MCF 10A (cell line): ENCODE measurements around the gene CADPS. TPM values are rescaled to one million over a fixed set of nuclear protein-coding genes. Genes with fewer than 3 reads are reported as not detected.

Experiments
- BruUV-seq: library from RNA; stranded (reverse); fragments of 400-500 nt; replicated peaks from 2 replicates; lab custom pipeline; 2021; lab: Mats Ljungman, UMichigan
- CTCF ChIA-PET: fragments of 300-600 bp; sonication (Branson Sonifier 250); formaldehyde crosslinking; extraction: SDS; loops from one replicate; lab custom pipeline; 2021; ENCODE audit warnings: antibody characterized with exemption, inconsistent platforms; lab: Yijun Ruan, JAX
- POLR2A ChIA-PET: fragments of 300-600, 350-650 bp; sonication (Branson Sonifier 250); formaldehyde crosslinking; extraction: SDS; loops from one replicate; lab custom pipeline; 2020; ENCODE audit warnings: antibody characterized with exemption, inconsistent platforms; lab: Yijun Ruan, JAX
- DNase-seq: peaks from one replicate; pipeline ENCODE4 v3.0.0-alpha.2; 2018; ENCODE audit not compliant: unreplicated experiment
- H3K27ac Mint-ChIP-seq: one replicate; pipeline ENCODE4 v1.8.0; 2022; ENCODE audit warnings: mild to moderate bottlenecking, low read depth, mixed read lengths; ENCODE audit not compliant: unreplicated experiment
- H3K27me3 Mint-ChIP-seq: one replicate; pipeline ENCODE4 v1.8.0; 2022; ENCODE audit warnings: mixed read lengths; ENCODE audit not compliant: insufficient read depth, unreplicated experiment
- H3K36me3 Mint-ChIP-seq: one replicate; pipeline ENCODE4 v1.8.0; 2022; ENCODE audit warnings: mild to moderate bottlenecking, moderate library complexity, mixed read lengths; ENCODE audit not compliant: insufficient read depth, unreplicated experiment
- H3K4me1 Mint-ChIP-seq: one replicate; pipeline ENCODE4 v1.8.0; 2022; ENCODE audit warnings: mixed read lengths; ENCODE audit not compliant: insufficient read depth, unreplicated experiment
- H3K4me3 Mint-ChIP-seq: one replicate; pipeline ENCODE4 v1.8.0; 2022; ENCODE audit warnings: mild to moderate bottlenecking, moderate library complexity, mixed read lengths; ENCODE audit not compliant: unreplicated experiment
- H3K9me3 Mint-ChIP-seq: one replicate; pipeline ENCODE4 v1.8.0; 2022; ENCODE audit warnings: mixed read lengths; ENCODE audit not compliant: unreplicated experiment
- intact Hi-C: fragments of 100-400 bp; cut with micrococcal nuclease; formaldehyde crosslinking; loops from 2 replicates; pipeline ENCODE4 v1.14.1; 2022
- total RNA-seq: library from RNA; stranded (reverse); gene quantifications from 2 replicates; pipeline ENCODE4 v1.2.3, GENCODE V29; 2022
- TF ChIP-seq, protein P1 (sequence below): fragments of 200-600 bp; IDR thresholded peaks from one replicate; pipeline ENCODE4 v1.8.0; 2022; ENCODE audit warnings: antibody characterized with exemption, mild to moderate bottlenecking; ENCODE audit not compliant: unreplicated experiment

Gene CADPS
- total RNA-seq, 1 experiment from 2014 or later = not detected

DNA sequence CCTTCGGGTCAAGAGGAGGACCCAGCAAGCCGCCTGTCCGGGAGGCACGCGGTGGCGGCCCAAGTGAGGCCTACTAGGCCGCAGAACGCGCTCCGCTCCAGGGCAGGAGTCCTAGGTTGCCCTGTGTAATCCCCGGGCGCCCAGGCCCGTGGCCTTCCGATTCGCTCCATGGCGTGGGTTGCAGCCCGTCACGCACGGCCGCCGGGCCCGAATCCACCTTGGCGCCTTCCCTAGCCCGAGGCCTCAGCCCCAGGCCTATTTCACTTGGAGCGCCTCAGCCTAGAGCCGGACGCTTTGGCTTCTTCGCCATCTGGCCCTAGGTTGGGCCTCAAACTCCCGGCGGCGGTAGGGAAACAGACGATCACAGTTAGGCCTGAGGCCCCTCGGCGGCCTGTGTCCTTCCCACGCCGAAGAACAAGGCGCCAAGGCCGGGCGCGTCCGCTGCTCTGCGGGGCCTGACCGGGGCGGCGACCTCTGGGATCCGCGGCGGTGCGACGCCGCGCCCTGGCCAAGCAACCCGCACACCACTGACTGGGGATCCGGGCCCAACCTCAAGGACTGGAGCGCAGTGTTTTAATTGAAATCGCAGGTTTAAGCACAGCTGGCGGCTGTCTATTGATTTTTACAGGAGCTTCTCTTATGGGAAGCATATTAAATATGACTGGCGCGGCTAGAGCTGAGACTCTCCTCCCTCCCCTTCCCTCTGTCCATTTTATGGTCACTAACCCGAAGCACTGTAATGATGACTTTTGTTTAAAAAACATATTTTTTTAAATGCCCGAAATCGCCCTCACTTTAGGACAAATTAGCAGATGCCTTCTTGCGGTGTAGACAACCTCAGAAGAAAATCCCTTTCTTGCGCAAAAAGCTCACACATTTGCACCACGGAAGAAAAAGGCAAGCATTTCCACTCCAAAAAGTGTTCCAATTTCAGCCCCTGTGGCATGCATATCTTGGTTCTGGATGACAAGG is 498.0 kb downstream of the CADPS start:
- no peak overlapping the region for H3K4me3 Mint-ChIP-seq
- no TSS peak for BruUV-seq
- POLR2A ChIA-PET = no interaction called here
- intact Hi-C loops = no loop called here
- H3K36me3 Mint-ChIP-seq = no peaks in the 10 kb centered on the region
- CTCF ChIA-PET = no interaction called here
- DNase-seq = no peak
- no peaks in the 10 kb centered on the region for H3K9me3 Mint-ChIP-seq
- H3K27me3 Mint-ChIP-seq = peaks cover 97% of the 10 kb centered on the region
- H3K4me1 Mint-ChIP-seq = no peaks in the 10 kb centered on the region
- no peak overlapping the region for H3K27ac Mint-ChIP-seq
- TF ChIP-seq, protein P1, sequence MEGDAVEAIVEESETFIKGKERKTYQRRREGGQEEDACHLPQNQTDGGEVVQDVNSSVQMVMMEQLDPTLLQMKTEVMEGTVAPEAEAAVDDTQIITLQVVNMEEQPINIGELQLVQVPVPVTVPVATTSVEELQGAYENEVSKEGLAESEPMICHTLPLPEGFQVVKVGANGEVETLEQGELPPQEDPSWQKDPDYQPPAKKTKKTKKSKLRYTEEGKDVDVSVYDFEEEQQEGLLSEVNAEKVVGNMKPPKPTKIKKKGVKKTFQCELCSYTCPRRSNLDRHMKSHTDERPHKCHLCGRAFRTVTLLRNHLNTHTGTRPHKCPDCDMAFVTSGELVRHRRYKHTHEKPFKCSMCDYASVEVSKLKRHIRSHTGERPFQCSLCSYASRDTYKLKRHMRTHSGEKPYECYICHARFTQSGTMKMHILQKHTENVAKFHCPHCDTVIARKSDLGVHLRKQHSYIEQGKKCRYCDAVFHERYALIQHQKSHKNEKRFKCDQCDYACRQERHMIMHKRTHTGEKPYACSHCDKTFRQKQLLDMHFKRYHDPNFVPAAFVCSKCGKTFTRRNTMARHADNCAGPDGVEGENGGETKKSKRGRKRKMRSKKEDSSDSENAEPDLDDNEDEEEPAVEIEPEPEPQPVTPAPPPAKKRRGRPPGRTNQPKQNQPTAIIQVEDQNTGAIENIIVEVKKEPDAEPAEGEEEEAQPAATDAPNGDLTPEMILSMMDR = no peak

DNA sequence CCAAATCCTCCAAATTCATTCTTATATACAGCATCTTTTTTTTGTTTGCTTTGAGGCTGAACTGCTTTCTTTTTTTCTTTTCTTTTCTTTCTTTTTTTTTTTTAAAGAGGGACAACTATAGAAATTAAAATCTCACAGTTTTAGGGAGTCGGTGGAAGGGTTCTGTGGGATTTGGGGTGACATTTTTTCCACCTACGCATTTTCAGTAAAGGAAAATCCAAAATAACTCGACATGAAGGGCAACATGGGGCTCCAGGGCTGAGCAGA is 498.8 kb downstream of the CADPS start:
- DNase-seq = no peak
- POLR2A ChIA-PET = no interaction called here
- Mint-ChIP-seq H3K4me1 (no peaks in the 10 kb centered on the region), H3K27ac (no peak overlapping the region), H3K27me3 (peaks cover 97% of the 10 kb centered on the region), H3K4me3 (no peak overlapping the region), H3K9me3 (no peaks in the 10 kb centered on the region), H3K36me3 (no peaks in the 10 kb centered on the region)
- TF ChIP-seq, protein P1 = no peak
- BruUV-seq = no TSS peak
- intact Hi-C loops = no loop called here
- CTCF ChIA-PET = interaction anchor here (0.8 kb wide), 1 partner anchor 246 kb away, joined by 3 read pairs; no protein-coding TSS in a partner anchor

DNA sequence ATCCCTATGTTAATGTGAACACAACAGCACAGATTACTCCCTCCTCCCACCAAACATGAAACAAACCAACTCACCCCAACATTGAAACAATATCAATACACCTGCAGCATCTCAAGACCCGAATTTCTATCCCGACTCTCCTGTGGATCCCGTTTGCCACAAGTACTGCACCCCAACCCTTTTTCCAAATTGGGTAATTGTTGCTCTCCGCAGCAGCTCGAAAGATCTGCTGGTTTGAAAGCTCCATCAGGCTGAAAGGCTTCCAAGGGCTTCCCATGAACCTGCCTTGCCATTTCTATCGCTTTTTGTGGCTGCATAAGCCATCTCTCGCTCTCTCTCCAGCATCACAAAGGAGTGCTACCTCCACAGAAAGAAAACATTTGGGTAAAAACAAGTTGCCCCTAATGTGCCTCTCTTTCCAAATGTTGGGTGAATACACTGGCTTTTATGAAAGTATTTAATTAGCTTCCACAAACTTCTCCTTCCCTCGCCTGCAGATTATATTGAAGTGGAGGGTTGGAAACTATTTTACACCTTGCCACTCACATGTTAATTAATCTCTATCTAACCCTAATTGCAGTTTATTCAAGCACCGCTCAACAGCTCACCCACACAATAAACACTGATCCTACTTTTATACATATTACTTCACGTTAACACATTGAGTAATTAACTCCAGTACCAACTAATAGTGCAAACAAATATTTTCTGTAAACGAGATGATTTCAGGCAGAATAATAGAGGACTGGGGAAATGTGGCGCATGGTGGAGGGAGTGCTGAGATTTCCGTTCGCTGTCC is 499.4 kb downstream of the CADPS start:
- CTCF ChIA-PET = interaction anchor here (0.6 to 0.8 kb wide), 2 partner anchors 119 to 246 kb away, joined by 3 read pairs; no protein-coding TSS in a partner anchor
- no TSS peak for BruUV-seq
- TF ChIP-seq, protein P1 = no peak
- Mint-ChIP-seq H3K27ac (no peak overlapping the region), H3K36me3 (no peaks in the 10 kb centered on the region), H3K9me3 (no peaks in the 10 kb centered on the region), H3K4me3 (no peak overlapping the region), H3K27me3 (peaks cover 97% of the 10 kb centered on the region), H3K4me1 (no peaks in the 10 kb centered on the region)
- intact Hi-C loops = no loop called here
- POLR2A ChIA-PET = no interaction called here
- no peak for DNase-seq
